AG04450 (cell line): ENCODE measurements around the gene MEG3. TPM values are rescaled to one million over a fixed set of nuclear protein-coding genes. Genes with fewer than 3 reads are reported as not detected.

Experiments used
- CTCF ChIA-PET: fragments of 300-600, 350-600 bp; formaldehyde crosslinking; extraction: SDS; loops from one replicate; lab custom pipeline; 2022; ENCODE audit warnings: antibody characterized with exemption, inconsistent platforms; lab: Charles Lee
- POLR2A ChIA-PET: fragments of 350-600 bp; formaldehyde crosslinking; extraction: SDS; loops from one replicate; lab custom pipeline; 2021; ENCODE audit warnings: antibody characterized with exemption, inconsistent platforms; lab: Yijun Ruan, JAX
- DNase-seq: peaks from one replicate; pipeline ENCODE4 v3.0.0-alpha.2; 2011; ENCODE audit warnings: low read depth, low spot score
- H3K27ac ChIP-seq: one replicate; pipeline ENCODE4 v1.5.1; 2012; ENCODE audit warnings: low read depth, low read length, control low read depth
- H3K27me3 ChIP-seq: one replicate; pipeline ENCODE4 v1.6.0; 2012; ENCODE audit warnings: low read length; ENCODE audit not compliant: control insufficient read depth, insufficient read depth
- H3K4me3 ChIP-seq: 2 replicates; pipeline ENCODE4 v1.5.1; 2011; ENCODE audit warnings: mild to moderate bottlenecking, low read depth, low read length, control low read depth
- H3K9me3 ChIP-seq: 2 replicates; pipeline ENCODE4 v1.5.1; 2012; ENCODE audit warnings: low read length; ENCODE audit not compliant: control insufficient read depth, insufficient read depth
- polyA plus RNA-seq: library from polyadenylated mRNA; depleted of rRNA; stranded (reverse); fragments of >200 nt; gene quantifications from 2 replicates; pipeline ENCODE4 v1.2.3, GENCODE V29; 2011
- TF ChIP-seq, protein P1 (sequence below): IDR thresholded peaks from 2 replicates; pipeline ENCODE4 v1.5.1; 2011; ENCODE audit warnings: low read depth, low read length, control low read depth, inconsistent platforms

Gene MEG3
- polyA plus RNA-seq, 1 experiment, result 310 TPM

DNA sequence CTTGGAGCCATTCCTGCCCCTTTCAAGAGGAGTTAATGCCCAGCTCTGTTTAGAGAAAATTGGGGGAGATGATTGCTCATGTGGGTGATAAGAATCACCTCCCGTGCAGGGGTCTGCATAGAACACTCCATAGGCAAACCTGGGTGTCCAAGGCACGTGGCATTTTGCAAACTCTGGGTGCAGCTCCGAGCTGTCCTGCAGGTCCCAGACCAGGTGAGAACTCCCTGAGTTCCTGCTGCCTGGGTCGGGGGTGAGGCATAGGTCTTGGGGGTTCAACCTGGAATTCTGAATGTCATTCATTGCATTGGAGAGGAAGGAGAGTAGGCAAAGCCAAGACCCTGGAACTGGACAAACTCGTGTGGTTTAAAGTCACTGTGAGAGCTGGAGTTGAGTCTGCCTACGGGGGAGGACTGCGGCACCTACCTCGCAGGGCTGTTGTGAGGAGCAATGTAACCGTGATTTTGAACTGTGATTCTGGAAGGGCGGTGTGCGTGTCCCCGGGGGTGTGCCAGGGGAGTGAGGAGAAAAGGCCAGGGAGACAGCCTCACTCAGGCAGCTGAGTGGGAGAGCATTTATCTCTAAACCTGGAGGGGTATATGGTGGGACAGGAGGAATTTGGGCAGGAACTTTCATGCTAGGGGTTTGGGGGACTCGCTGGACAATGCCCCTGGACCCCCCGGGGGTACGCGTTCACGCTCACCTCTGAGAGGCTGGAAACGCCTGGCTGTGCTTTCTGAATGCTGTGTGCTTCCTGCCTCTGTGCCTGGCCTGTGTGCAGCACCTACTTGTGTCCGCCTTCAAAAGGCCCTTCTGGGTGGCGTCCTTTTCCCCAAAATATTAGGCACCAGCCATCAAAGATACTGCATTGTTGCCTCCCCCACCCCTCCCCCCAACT, 30.4 kb downstream of the MEG3 start:
- TF ChIP-seq, protein P1, sequence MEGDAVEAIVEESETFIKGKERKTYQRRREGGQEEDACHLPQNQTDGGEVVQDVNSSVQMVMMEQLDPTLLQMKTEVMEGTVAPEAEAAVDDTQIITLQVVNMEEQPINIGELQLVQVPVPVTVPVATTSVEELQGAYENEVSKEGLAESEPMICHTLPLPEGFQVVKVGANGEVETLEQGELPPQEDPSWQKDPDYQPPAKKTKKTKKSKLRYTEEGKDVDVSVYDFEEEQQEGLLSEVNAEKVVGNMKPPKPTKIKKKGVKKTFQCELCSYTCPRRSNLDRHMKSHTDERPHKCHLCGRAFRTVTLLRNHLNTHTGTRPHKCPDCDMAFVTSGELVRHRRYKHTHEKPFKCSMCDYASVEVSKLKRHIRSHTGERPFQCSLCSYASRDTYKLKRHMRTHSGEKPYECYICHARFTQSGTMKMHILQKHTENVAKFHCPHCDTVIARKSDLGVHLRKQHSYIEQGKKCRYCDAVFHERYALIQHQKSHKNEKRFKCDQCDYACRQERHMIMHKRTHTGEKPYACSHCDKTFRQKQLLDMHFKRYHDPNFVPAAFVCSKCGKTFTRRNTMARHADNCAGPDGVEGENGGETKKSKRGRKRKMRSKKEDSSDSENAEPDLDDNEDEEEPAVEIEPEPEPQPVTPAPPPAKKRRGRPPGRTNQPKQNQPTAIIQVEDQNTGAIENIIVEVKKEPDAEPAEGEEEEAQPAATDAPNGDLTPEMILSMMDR, result no peak
- no peak overlapping the region for H3K27ac ChIP-seq
- H3K4me3 ChIP-seq, result no peak overlapping the region
- no peaks in the 10 kb centered on the region for H3K27me3 ChIP-seq
- no peak for DNase-seq
- ChIA-PET POLR2A (no interaction called here), CTCF (no interaction called here)
- no peaks in the 10 kb centered on the region; the same call in 1 of the 2 replicates for H3K9me3 ChIP-seq

DNA sequence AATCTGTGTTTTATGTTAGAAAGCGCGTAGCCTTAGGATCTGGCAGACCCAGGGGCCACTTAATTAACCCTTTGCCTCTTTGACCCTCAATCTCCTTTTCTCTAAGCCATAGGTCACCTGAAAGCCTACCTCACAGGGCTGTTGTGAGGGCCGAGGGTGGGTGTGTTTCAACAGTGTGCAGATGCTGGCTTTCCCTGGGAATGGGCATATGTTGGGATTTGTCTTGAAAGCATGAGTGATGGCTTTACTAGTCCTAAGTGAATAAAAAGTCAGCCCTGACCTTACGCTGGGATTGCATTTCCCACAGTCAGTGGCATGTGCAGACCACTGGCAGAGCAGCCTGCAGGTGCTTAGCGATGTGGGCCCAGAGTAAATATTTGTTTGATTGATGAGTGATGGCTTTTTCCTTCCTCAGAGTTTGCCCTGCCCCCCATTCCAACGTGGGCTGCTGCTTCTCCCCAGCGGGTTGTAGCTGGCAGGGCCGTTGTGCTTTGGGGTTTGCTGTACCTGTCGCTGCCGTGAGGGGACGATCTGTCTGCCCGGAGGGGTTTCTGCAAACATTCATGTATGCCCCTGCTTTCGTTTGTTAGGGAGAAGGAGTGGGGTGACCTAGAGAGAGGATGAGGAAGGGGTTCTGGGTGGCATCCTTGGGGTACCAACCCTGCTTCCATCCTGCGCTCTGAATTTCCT, 31.5 kb downstream of the MEG3 start:
- H3K4me3 ChIP-seq, result no peak overlapping the region
- ChIA-PET POLR2A (no interaction called here), CTCF (no interaction called here)
- TF ChIP-seq, protein P1, result no peak
- H3K27ac ChIP-seq, result peak overlapping the region; percentile 11
- DNase-seq, result no peak
- H3K9me3 ChIP-seq, result no peaks in the 10 kb centered on the region; the same call in 1 of the 2 replicates
- no peaks in the 10 kb centered on the region for H3K27me3 ChIP-seq

DNA sequence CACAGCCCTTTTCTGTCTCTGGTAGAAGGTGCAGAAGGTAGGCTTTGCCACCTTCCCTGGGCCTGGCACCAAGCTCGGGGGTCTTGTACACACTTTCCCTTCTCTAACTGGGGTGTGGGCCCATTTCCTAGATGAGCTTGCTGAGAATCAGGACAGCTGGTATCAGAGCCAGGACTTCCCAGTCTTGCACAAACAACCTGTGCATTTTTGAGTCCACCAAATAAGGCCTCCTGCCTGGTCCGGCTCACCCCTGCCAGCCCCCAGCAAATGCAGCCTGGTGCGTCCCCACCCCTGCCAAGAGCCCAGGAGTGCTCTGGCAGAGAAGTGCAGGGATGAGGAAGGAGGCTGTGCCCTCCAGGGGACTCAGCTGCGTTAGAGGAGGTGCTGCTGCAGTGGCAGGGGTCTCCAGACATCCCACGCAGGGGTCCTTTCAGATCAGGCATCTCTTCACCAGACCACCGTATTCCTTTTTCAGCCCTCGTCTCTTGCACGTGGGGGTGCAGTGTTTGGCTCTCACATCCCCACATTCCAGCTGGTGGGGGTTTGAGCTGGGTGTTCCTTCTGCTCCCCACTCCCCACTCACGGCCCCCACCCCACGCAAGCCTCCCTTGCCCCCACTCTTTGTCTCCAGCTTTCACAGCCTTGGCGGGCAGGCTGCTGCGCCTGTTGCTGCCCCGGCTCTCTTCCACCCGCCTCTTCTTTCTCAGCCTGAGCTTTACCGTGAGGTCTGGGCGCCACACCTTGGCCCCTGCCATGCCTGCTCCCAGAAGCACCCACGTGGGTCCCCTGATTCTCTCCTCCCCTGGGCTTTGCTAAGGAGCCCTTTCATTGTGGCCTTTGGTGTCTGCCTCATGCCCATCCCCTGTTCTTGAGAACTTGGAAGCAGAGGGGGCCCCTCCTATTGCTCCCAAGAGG, 32.3 kb downstream of the MEG3 start:
- H3K4me3 ChIP-seq, result no peak overlapping the region
- H3K27me3 ChIP-seq, result no peaks in the 10 kb centered on the region
- DNase-seq, result no peak
- ChIA-PET POLR2A (no interaction called here), CTCF (no interaction called here)
- TF ChIP-seq, protein P1, result no peak
- no peak overlapping the region for H3K27ac ChIP-seq
- no peaks in the 10 kb centered on the region; the same call in 1 of the 2 replicates for H3K9me3 ChIP-seq

DNA sequence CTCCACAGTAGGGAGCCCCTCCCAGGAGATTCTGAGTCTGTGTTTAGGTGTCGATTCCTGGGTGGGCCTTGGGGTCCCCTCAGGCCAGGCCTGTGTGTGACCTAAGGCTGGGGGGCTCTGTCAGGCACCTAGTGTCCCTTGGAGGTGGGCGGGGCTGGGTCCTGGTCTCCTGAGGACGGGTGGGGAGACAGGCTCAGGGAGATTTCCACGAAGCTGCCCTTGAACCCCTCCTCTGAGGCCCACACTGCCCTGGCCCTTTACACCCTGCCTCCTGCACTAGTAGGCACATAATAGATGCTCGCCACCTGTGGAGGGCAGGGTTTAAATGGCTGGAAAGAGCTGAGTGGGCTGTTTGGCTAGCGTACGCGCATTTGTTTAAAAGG, 32.9 kb downstream of the MEG3 start:
- H3K27ac ChIP-seq, result no peak overlapping the region

More for the DNA sequence above, 32.9 kb downstream of the MEG3 start:
- CTCF ChIA-PET, result no interaction called here
- DNase-seq, result no peak
- TF ChIP-seq, protein P1, result no peak
- POLR2A ChIA-PET, result no interaction called here
- Histone ChIP-seq H3K4me3 (no peak overlapping the region), H3K27me3 (no peaks in the 10 kb centered on the region), H3K9me3 (no peaks in the 10 kb centered on the region; the same call in 1 of the 2 replicates)
